A673 (cell line): ENCODE measurements around the gene SHISA7. TPM values are rescaled to one million over a fixed set of nuclear protein-coding genes. Genes with fewer than 3 reads are reported as not detected.

Source experiments
- BruUV-seq: library from RNA; stranded (reverse); fragments of 400-500 nt; replicated peaks from 2 replicates; lab custom pipeline; 2021; lab: Mats Ljungman, UMichigan
- CTCF ChIA-PET: fragments of 300-600 bp; sonication (Branson Sonifier 250); formaldehyde crosslinking; loops from one replicate; lab custom pipeline; 2022; ENCODE audit warnings: antibody characterized with exemption; lab: Charles Lee
- POLR2A ChIA-PET: fragments of 300-600 bp; sonication (Branson Sonifier 250); formaldehyde crosslinking; loops from one replicate; lab custom pipeline; 2022; ENCODE audit warnings: antibody characterized with exemption; ENCODE audit not compliant: low non-redundant PET; lab: Charles Lee
- DNase-seq: peaks from one replicate; pipeline ENCODE4 v3.0.0-alpha.2; 2015; ENCODE audit warnings: low spot score
- H3K27ac ChIP-seq: fragments of 200-600 bp; sonication (generic); 2 replicates; pipeline ENCODE4 v1.5.1; 2016; ENCODE audit warnings: mixed run types, low read depth, mild to moderate bottlenecking, mixed read lengths, antibody characterized with exemption, low read length; ENCODE audit not compliant: poor library complexity, severe bottlenecking
- H3K27me3 ChIP-seq: fragments of 200-600 bp; sonication (generic); replicated peaks from 2 replicates; pipeline ENCODE4 v1.6.1; 2017; ENCODE audit warnings: mixed run types, low read depth, mild to moderate bottlenecking, mixed read lengths, antibody characterized with exemption, low read length; ENCODE audit not compliant: insufficient read depth, poor library complexity
- H3K36me3 ChIP-seq: fragments of 200-600 bp; sonication (generic); 2 replicates; pipeline ENCODE4 v1.6.1; 2016; ENCODE audit warnings: mixed run types, mild to moderate bottlenecking, mixed read lengths, antibody characterized with exemption, low read length; ENCODE audit not compliant: insufficient read depth, poor library complexity, severe bottlenecking
- H3K4me1 ChIP-seq: fragments of 200-600 bp; sonication (generic); 2 replicates; pipeline ENCODE4 v1.6.1; 2017; ENCODE audit warnings: mixed run types, mild to moderate bottlenecking, mixed read lengths, antibody characterized with exemption, low read length; ENCODE audit not compliant: insufficient read depth, poor library complexity, severe bottlenecking
- H3K4me3 ChIP-seq: fragments of 200-600 bp; sonication (generic); 2 replicates; pipeline ENCODE4 v1.5.1; 2016; ENCODE audit warnings: low read depth, mixed run types, mild to moderate bottlenecking, mixed read lengths, low read length; ENCODE audit not compliant: poor library complexity, severe bottlenecking
- H3K9me3 ChIP-seq: fragments of 200-600 bp; sonication (generic); 2 replicates; pipeline ENCODE4 v1.6.1; 2016; ENCODE audit warnings: mixed run types, low read depth, mild to moderate bottlenecking, mixed read lengths, antibody characterized with exemption, low read length; ENCODE audit not compliant: poor library complexity, severe bottlenecking
- EZH2 ChIP-seq: fragments of 200-600 bp; sonication (generic); IDR thresholded peaks from 2 replicates; pipeline ENCODE4 v1.6.1; 2017; ENCODE audit warnings: borderline replicate concordance, low read depth, mild to moderate bottlenecking, mixed read lengths, antibody characterized with exemption, low read length; ENCODE audit not compliant: poor library complexity, severe bottlenecking
- intact Hi-C: fragments of 100-400 bp; cut with micrococcal nuclease; formaldehyde crosslinking; loops from one replicate; pipeline ENCODE4 v1.10.0; 2022; ENCODE audit not compliant: unreplicated experiment
- total RNA-seq: library from RNA; stranded (reverse); gene quantifications from 2 replicates; pipeline ENCODE4 v1.2.3, GENCODE V29; 2021
- TF ChIP-seq, protein P1 (sequence below): fragments of 300-800, 200-600 bp; sonication (generic); conservative IDR thresholded peaks from 2 replicates; pipeline ENCODE4 v1.5.1; 2017; ENCODE audit warnings: low read depth, mild to moderate bottlenecking, antibody characterized with exemption, low read length, moderate library complexity, mixed read lengths

SHISA7 gene
- total RNA-seq, 1 experiment from 2014 or later, result 0.21 TPM

- no peak for DNase-seq
- H3K36me3 ChIP-seq, result peaks cover 13% of the 10 kb centered on the region
- no peaks in the 10 kb centered on the region for H3K9me3 ChIP-seq
- TF ChIP-seq, protein P1, sequence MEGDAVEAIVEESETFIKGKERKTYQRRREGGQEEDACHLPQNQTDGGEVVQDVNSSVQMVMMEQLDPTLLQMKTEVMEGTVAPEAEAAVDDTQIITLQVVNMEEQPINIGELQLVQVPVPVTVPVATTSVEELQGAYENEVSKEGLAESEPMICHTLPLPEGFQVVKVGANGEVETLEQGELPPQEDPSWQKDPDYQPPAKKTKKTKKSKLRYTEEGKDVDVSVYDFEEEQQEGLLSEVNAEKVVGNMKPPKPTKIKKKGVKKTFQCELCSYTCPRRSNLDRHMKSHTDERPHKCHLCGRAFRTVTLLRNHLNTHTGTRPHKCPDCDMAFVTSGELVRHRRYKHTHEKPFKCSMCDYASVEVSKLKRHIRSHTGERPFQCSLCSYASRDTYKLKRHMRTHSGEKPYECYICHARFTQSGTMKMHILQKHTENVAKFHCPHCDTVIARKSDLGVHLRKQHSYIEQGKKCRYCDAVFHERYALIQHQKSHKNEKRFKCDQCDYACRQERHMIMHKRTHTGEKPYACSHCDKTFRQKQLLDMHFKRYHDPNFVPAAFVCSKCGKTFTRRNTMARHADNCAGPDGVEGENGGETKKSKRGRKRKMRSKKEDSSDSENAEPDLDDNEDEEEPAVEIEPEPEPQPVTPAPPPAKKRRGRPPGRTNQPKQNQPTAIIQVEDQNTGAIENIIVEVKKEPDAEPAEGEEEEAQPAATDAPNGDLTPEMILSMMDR, result no peak
- no peak for TF ChIP-seq EZH2
- peaks cover 14% of the 10 kb centered on the region for H3K4me1 ChIP-seq
- POLR2A ChIA-PET, result no interaction called here
- H3K27me3 ChIP-seq, result no peaks in the 10 kb centered on the region
- no TSS peak for BruUV-seq
- CTCF ChIA-PET, result no interaction called here
- intact Hi-C loops, result loop anchor here (10.0 kb wide), 1 partner anchor 78 kb away; no protein-coding TSS in a partner anchor
- H3K4me3 ChIP-seq, result no peak overlapping the region
- H3K27ac ChIP-seq, result no peak overlapping the region
Observed at GRCh38 chr19:55382522-55383054, 60.5 kb downstream of the SHISA7 start.

DNA sequence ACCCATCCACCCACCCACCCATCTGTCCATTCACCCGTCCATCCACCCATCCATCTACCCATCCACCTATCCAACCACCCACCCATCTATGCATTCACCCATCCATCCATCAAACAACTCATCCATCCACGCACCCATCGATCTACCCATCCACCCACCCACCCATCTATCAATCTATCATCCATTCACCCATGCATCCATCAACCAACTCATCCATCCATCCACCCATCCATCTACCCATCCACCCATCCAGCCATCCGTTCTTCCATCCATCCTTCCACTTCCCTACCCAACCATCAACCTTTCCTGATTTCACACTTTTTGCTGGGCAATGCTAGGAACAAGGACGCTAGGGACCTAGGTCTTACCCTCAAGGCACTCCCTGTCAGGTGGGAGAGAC, 61.1 kb downstream of the SHISA7 start:
- H3K4me3 ChIP-seq, result no peak overlapping the region
- H3K27ac ChIP-seq, result no peak overlapping the region
- H3K27me3 ChIP-seq, result no peaks in the 10 kb centered on the region
- H3K36me3 ChIP-seq, result peaks cover 7% of the 10 kb centered on the region
- intact Hi-C loops, result loop anchor here (10.0 kb wide), 1 partner anchor 77 kb away; no protein-coding TSS in a partner anchor
- H3K9me3 ChIP-seq, result no peaks in the 10 kb centered on the region
- TF ChIP-seq, protein P1, result no peak
- TF ChIP-seq EZH2, result no peak
- CTCF ChIA-PET, result no interaction called here
- peaks cover 10% of the 10 kb centered on the region for H3K4me1 ChIP-seq
- DNase-seq, result no peak
- POLR2A ChIA-PET, result no interaction called here
- BruUV-seq, result no TSS peak

DNA sequence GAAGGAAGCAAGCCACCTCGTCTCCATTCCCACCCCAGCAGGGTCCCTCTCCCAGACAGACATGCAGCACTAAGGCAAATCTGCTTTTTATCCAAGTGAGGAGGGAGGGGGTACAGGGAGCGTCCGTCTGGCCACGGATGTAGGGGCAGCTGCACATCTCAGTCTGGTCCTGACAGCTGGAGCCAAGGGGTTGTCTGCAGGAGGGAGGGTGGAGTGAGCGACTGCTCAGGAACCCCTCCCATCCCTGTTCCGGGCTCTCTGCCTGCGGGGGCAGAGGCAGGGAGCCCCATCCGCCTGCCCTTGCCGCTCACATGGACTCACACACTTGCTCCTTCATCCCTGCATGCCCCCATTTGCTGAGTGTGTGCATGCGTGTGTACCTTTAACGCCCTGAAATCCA, 63.9 kb downstream of the SHISA7 start:
- no peaks in the 10 kb centered on the region for H3K27me3 ChIP-seq
- CTCF ChIA-PET, result no interaction called here
- TF ChIP-seq, protein P1, result no peak
- no peak for TF ChIP-seq EZH2
- no peak overlapping the region for H3K27ac ChIP-seq
- intact Hi-C loops, result no loop called here
- no TSS peak for BruUV-seq
- POLR2A ChIA-PET, result no interaction called here
- peaks cover under 1% of the 10 kb centered on the region for H3K4me1 ChIP-seq
- no peaks in the 10 kb centered on the region for H3K9me3 ChIP-seq
- no peaks in the 10 kb centered on the region for H3K36me3 ChIP-seq
- no peak overlapping the region for H3K4me3 ChIP-seq
- DNase-seq, result no peak

Other genes with a start within 250 kb of the SHISA7 start
- gene PTPRH, start 233.8 kb downstream of the SHISA7 start, total RNA-seq, result 0.17 and 0.55 TPM in 2 replicates
- gene TMEM86B, start 214.5 kb downstream of the SHISA7 start, total RNA-seq, result 4.8 and 6.1 TPM in 2 replicates
- 103 and 108 TPM in 2 replicates for gene PPP6R1, start 184.3 kb downstream of the SHISA7 start, total RNA-seq
- gene HSPBP1, start 163.2 kb downstream of the SHISA7 start, total RNA-seq, result 80.3 and 83.4 TPM in 2 replicates
- gene BRSK1, start 159.3 kb downstream of the SHISA7 start, total RNA-seq, result 30.5 and 36.8 TPM in 2 replicates
- not detected in 2 replicates for gene TMEM150B, start 118.0 kb downstream of the SHISA7 start, total RNA-seq
- gene KMT5C, start 103.4 kb downstream of the SHISA7 start, total RNA-seq, result 19.7 and 24.1 TPM in 2 replicates
- 0.48 TPM in 1 of 2 replicates, not detected in the other for gene COX6B2, start 88.6 kb downstream of the SHISA7 start, total RNA-seq
- not detected in 2 replicates for gene GARIN5B, start 80.0 kb downstream of the SHISA7 start, total RNA-seq
- gene IL11, start 72.8 kb downstream of the SHISA7 start, total RNA-seq, result 0.42 and 0.47 TPM in 2 replicates
- gene TMEM190, start 66.5 kb downstream of the SHISA7 start, total RNA-seq, result not detected in 2 replicates
- gene TMEM238, start 59.0 kb downstream of the SHISA7 start, total RNA-seq, result 0.42 and 0.69 TPM in 2 replicates
- 1,355 and 1,380 TPM in 2 replicates for gene RPL28, start 57.4 kb downstream of the SHISA7 start, total RNA-seq
- gene UBE2S, start 35.5 kb downstream of the SHISA7 start, total RNA-seq, result 509 and 587 TPM in 2 replicates
- gene ISOC2, start 18.3 kb upstream of the SHISA7 start, total RNA-seq, result 33.2 and 40.6 TPM in 2 replicates
- gene C19orf85, start 21.5 kb upstream of the SHISA7 start, total RNA-seq, result not detected in 2 replicates
- gene ZNF628, start 33.3 kb upstream of the SHISA7 start, total RNA-seq, result 11.9 and 16.7 TPM in 2 replicates
- 55.1 and 66.0 TPM in 2 replicates for gene NAT14, start 41.9 kb upstream of the SHISA7 start, total RNA-seq
- 1.4 and 2.2 TPM in 2 replicates for gene SSC5D, start 45.1 kb upstream of the SHISA7 start, total RNA-seq
- gene SBK2, start 93.8 kb upstream of the SHISA7 start, total RNA-seq, result not detected in 2 replicates
- gene SBK3, start 102.2 kb upstream of the SHISA7 start, total RNA-seq, result not detected in 2 replicates
- gene ZNF579, start 137.5 kb upstream of the SHISA7 start, total RNA-seq, result 27.4 and 27.5 TPM in 2 replicates
- 27.8 and 29.3 TPM in 2 replicates for gene FIZ1, start 156.2 kb upstream of the SHISA7 start, total RNA-seq
- gene ZNF524, start 157.0 kb upstream of the SHISA7 start, total RNA-seq, result 6.3 and 7.5 TPM in 2 replicates
- 16.1 and 17.1 TPM in 2 replicates for gene ZNF865, start 162.3 kb upstream of the SHISA7 start, total RNA-seq
- gene ZNF784, start 181.3 kb upstream of the SHISA7 start, total RNA-seq, result 6.8 and 7.1 TPM in 2 replicates
- 49.1 and 65.7 TPM in 2 replicates for gene ZNF580, start 197.7 kb upstream of the SHISA7 start, total RNA-seq
- 37.1 and 38.4 TPM in 2 replicates for gene ZNF581, start 200.3 kb upstream of the SHISA7 start, total RNA-seq
- 39.9 and 41.5 TPM in 2 replicates for gene CCDC106, start 204.9 kb upstream of the SHISA7 start, total RNA-seq
- 385 and 411 TPM in 2 replicates for gene U2AF2, start 211.7 kb upstream of the SHISA7 start, total RNA-seq
- gene EPN1, start 231.9 kb upstream of the SHISA7 start, total RNA-seq, result 178 and 186 TPM in 2 replicates